Smooth muscle cell of the brain vasculature (primary cell): ENCODE measurements around the gene ZNF726.
"Not testable (repeated sequence)": the region's sequence is repeated elsewhere in the genome, so short reads cannot be mapped to it uniquely, and the experiment has no call there.

ENCODE experiments used
- DNase-seq: peaks from one replicate; pipeline ENCODE4 v3.0.0-alpha.2; 2012; ENCODE audit warnings: low read depth, low spot score

Gene ZNF726

DNA sequence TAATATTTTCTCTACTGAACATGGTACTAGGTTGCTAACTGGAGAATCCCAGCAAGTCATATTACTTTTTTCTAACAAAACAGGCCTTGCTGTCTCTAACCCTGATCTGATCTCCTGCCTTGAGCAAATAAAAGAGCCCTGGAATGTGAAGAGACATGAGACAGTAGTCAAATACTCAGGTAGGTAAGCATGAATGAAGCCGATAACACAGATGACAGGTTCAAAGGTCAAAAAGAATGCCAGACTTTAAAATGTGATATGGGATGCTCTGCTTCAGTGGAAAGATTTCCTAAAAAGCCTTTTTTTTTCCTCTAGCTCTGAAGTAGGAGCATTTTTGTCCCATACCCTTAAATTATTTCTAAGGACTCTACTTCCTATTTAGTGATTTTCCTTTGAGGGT is 28.7 kb downstream of the ZNF726 start:
- no peak for DNase-seq

DNA sequence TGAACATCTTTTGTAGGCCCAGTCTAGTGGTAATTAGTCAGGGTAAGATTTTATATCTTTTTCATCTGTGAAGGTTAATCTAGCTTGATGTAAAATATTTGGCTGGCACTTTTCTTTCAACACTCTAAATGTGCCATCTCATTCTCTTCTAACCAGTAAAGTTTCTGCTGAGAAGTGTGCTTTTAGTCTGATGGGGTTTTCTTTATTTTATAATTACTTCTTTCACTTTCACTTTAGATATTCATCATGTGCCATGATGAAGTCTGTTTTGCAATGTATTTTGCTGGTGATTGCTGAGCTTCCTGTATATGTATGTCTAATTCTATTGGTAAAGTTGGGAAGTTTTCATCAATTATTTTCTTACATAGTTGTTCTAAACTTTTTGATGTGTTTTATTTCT is 31.9 kb downstream of the ZNF726 start:
- no peak for DNase-seq

DNA sequence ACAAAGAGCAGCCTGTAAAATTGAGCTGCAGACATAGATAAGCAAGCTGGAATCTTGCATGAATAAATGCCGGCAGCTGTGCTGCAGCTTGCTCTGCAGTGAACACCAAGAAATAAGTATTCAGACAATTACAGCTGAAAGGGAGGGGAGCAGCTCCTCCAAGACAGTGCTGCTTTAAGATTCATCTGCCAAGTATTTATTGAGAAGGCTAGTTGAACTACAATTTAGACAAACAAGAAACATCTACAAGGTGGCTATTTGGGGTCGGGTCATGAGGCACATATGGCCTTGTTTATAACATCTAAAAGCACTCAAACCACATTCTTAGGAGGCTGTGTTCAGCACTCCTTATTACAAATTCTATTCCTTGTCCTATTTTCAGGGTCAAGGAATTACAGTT is 34.9 kb downstream of the ZNF726 start:
- DNase-seq: no peak

DNA sequence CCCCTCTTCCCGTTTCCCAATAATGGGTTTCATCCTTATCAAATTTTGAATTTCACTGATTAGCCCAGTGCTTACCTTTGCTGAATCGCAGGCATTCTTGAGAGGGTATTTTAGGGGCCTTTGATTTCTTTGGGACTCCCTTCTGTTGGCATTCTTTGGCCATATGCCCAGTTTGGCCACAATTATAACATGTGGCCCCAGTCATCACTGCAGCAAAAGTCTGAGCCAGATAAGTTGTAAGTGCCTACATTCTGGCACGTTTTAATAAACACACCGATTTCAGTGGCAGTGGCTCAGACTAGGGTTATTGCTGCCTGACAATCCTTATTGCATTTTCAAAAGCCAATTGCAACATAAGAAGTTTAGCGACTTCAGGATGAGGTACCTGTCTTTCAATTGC is 41.4 kb downstream of the ZNF726 start:
- DNase-seq: no peak

DNA sequence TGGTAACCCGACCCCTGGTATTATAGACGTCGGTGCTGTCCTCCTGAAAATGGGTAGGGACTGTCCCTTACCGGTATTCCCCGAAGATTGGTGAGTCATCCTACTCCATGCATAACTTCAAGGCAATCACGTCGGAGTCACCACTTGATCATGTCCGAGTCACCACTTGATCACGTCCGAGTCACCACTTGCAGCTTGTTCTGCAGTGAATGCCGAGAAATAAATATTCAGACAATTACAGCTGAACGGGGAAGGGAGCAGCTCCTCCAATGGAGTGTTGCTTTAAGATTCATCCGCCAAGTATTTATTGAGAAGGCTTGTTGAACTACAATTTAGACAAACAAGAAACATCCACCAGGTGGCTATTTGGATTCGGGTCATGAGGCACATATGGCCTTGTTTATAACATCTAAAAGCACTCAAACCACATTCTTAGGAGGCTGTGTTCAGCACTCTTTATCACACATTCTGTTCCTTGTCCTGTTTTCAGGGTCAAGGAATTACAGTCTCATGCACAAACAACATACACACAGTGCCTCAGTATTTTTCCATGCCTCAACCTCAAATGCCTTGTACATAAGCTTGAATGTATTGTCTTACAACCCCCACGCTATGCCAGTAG is 43.1 kb downstream of the ZNF726 start:
- DNase-seq: no peak

DNA sequence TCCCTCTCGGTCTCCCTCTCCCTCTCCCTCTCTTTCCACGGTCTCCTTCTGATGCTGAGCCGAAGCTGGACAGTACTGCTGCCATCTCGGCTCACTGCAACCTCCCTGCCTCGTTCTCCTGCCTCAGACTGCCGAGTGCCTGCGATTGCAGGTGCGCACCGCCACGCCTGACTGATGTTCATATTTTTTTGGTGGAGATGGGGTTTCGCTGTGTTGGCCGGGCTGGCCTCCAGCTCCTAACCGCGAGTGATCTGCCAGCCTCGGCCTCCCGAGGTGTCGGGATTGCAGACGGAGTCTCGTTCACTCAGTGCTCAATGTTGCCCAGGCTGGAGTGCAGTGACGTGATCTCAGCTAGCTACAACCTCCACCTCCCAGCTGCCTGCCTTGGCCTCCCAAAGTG is 48.7 kb downstream of the ZNF726 start:
- DNase-seq: not testable (repeated sequence)

DNA sequence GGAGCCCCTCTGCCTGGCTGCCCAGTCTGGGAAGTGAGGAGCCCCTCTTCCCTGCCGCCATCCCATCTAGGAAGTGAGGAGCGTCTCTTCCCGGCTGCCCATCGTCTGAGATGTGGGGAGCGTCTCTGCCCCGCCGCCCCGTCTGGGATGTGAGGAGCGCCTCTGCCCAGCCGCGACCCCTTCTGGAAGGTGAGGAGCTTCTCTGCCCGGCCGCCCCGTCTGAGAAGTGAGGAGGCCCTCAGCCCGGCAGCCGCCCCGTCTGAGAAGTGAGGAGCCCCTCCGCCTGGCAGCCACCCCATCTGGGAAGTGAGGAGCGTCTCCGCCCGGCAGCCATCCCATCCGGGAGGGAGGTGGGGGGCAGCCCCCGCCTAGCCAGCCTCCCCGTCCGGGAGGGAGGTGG is 49.2 kb downstream of the ZNF726 start:
- not testable (repeated sequence) for DNase-seq

DNA sequence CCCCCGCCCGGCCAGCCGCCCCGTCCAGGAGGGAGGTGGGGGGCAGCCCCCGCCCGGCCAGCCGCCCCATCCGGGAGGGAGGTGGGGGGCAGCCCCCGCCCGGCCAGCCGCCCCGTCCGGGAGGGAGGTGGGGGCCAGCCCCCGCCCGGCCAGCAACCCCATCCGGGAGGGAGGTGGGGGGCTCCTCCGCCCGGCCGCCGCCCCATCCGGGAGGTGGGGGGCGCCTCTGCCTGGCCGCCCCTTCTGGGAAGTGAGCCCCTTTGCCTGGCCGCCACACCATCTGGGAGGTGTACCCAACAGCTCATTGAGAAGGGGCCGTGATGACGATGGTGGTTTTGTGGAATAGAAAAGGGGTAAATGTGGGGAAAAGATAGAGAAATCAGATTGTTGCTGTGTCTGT is 49.6 kb downstream of the ZNF726 start:
- DNase-seq: not testable (repeated sequence)

DNA sequence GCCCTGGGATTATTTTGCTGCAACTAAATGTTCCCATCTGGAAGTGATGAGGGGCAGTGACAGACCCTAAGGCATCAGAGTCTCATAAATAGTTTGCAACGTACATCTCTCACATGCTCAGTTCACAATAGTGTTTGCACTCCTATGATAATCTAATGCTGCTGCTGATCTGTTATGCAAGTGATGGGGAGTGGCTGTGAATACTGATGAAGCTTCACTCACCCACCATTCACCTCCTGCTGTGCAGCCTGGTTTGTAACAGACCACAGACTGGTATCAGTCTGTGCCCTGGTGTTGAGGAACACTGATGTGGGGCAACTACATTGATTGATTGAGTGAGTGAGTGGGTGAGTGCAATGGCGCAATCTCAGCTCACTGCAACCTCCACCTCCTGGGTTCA is 54.9 kb downstream of the ZNF726 start:
- no peak for DNase-seq

DNA sequence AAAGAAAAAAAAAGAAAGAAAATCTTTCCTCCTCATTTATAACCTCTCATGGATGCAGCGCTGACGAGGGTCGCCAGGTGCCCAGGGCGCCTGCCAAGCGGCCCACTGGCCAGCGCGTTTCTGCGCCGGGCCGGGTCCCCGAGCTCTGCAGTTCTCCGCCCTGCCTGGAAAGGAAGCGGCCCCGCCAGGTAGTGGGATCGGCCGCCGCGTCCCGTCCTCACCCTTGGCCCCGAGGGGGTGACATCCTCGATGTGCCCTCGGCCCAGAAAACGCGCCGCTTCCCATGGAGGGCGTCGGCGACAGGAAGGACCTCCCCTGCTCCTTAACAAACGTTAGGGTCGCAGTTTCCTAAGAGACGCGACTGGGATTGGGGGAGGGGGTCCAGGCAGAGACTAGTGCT is 56.9 kb downstream of the ZNF726 start:
- DNase-seq: no peak

DNA sequence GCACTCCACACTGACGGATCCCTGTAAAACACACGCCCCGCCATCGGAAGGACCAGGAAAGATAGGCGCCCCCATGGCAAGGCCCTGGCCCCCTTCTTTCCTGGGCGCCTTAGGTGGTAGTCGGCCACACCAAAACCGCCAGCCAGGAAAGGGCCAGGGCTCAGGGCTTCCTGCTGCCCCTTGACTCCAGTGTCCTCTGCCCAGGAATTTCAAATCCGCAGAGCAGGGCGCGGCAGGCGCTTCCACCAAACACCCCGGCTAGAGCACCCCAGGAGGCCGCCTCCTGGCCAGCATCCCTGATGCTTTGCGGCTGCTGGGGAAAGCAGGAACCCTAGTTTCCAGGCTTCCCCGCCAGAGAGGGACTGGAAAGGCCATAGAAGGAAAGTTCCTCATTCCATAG is 57.5 kb downstream of the ZNF726 start:
- no peak for DNase-seq

DNA sequence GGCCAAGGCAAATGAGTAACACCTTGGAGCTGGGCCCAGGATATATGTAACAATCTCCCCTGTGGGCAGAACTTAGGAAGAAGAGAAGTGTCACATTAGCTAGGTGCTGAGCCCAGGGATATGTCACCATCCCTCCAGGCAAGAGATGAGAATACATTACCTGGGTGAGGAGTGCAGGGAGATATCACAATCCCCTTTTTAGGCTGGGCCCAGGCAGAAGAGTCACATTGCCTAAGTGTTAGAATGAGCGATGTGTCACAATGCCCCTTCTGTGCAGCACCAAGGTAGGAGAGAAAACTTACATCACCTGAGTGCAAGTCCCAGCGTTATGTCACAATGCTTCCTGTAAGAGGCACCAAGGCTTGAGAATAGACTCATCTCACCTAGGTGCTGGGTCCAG is 60.3 kb downstream of the ZNF726 start:
- DNase-seq: no peak

DNA sequence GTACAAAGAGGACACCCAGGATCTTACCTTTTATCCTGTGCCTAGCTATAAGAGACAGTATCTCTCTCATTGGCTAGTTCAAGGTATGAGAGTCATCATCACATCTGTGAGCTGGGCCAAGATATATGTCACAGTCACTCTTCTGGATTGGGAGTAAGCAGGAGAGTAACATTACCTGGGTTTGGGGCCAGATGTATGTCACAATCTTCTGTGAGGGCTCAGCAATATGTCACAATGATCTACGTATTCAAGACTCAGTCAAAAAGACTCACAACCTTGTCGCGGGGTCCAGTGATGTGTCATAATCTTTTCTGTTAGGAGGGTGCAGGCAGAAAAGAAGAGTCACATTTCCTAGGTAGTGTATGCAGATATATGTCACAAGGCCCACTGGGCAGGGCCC is 61.9 kb downstream of the ZNF726 start:
- DNase-seq: not testable (repeated sequence)

DNA sequence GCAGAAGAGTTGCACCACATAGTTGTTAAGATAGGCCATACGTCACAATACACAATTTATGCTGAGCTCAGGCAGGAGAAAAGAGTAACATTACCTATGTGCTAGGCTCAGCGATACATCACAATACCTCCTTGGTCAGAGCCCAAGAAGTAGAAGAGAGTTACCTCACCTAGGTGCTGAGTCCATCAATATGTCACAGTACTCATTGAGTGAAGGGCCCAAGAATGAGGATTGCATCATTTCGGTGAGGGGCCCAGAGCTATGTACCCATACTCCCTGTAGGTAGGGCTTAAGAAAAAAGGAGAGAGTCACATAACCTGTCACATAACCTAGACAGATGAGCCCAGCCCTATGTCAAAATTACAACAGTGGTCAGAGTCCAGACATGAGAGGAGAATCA is 62.6 kb downstream of the ZNF726 start:
- DNase-seq: not testable (repeated sequence)

DNA sequence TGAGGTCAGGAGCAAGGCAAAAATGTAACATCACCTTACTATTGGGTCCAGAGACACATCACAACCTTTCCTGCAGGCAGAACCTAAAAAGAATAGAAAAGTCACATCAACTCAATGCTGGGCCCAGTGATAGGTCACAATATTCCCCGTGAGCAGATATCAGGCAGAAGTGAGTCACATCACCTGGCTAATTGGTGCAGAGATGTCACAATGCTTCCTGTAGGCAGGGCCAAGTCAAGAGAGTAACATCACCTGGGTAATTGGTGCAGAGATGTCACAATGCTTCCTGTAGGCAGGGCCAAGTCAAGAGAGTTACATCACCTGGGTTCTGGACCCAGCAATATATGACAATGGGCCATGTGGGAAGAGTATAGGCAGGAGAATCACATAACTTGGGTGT is 63.4 kb downstream of the ZNF726 start:
- DNase-seq: no peak

DNA sequence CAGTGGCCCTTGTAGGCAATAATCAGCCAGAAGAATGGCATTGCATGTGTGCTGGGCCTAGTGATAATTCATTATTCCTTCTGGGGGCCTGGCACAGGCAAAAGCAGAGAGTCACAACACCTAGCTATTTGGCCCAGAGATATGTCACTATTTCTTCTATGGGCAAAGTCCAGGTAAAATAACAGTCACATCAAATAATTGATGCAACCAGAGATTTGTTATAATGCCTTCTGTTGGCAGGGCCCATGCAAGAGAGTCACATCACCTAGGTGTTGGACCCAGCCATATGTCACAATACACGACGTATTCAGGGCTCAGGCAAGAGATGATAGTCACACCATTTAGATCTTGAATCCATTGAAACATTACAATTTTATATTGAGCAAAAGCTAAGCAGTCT is 66.1 kb downstream of the ZNF726 start:
- DNase-seq: no peak

DNA sequence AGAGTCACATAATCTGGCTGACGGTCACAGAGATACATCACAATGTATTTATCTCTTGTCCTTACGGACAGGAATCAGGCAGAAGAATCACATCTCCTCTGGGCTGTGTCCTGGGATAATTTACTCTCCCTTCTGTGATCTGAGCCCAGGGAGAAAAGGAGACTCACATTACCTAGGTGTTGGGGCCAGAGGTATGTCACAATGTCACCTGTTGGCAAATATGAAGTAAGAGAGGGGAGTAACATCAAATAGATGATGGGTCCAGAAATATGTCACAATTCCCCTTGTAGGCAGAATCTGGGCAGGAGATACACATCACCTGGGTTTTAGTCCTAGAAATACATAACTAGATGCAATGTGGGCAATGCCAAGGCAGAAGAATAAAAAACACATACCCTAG is 67.2 kb downstream of the ZNF726 start:
- no peak for DNase-seq

DNA sequence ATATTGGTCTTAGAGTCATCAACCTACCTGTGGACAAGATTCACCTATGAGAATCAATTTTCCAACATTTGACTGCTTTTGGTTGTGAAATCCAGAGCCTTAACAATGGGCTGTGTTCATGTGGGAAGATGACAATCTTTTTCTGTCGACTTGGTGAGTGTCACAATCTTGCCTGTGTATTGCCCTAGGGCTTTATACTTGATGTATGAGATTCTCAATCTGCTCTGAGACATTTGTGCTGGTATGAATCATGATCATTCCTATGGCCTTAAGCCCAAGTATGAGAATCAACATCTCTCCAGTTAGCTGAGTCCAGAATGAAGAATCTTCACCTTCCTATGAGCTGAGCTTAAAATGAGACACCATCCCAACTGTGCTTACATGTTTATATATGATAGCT is 68.7 kb downstream of the ZNF726 start:
- DNase-seq: no peak
